B cell (primary cell): ENCODE data around the gene SPCS1. TPM values are rescaled to one million over a fixed set of nuclear protein-coding genes. Genes with fewer than 3 reads are reported as not detected.

Experiments used
- ATAC-seq: fragments of 200-7000 bp; cut with Tn5 transposase; one replicate; pipeline ENCODE4 v1.10.0; 2021; ENCODE audit warnings: low read depth, mild to moderate bottlenecking, moderate number of reproducible peaks, moderate library complexity
- CTCF ChIA-PET: fragments of 350-600 bp; sonication (Branson Sonifier 250); formaldehyde crosslinking; loops from one replicate; lab custom pipeline; 2021; ENCODE audit warnings: antibody characterized with exemption, inconsistent platforms; lab: Charles Lee
- POLR2A ChIA-PET: fragments of 350-600 bp; sonication (Branson Sonifier 250); formaldehyde crosslinking; loops from one replicate; lab custom pipeline; 2021; ENCODE audit warnings: antibody characterized with exemption; lab: Charles Lee
- DNase-seq: peaks from one replicate; pipeline ENCODE4 v3.0.0; 2013
- H2AFZ ChIP-seq: 2 replicates; pipeline ENCODE4 v1.6.1; 2012; ENCODE audit warnings: mild to moderate bottlenecking, low read depth, low read length; ENCODE audit not compliant: insufficient read depth, poor library complexity, severe bottlenecking
- H3K27ac ChIP-seq, 2 donors: 1 replicate in 1 of 2; 2 replicates in 1 of 2; pipeline ENCODE4 v1.5.1; 2012 to 2013; ENCODE audit warnings: low read length in 2 of 2, mild to moderate bottlenecking in 2 of 2, moderate library complexity in 1 of 2
- H3K27me3 ChIP-seq, 4 experiments: fragments of 200-600 bp in 1 of 4; sonication (generic) in 1 of 4; replicated peaks in 1 of 4; 1 replicate in 2 of 4; 2 replicates in 2 of 4; pipeline versions ENCODE4 v1.6.1 to v1.7.0; 2013 to 2016; ENCODE audit warnings: low read length in 3 of 4, mild to moderate bottlenecking in 2 of 4, mixed read lengths in 1 of 4, moderate library complexity in 1 of 4; ENCODE audit not compliant: insufficient read depth in 4 of 4, control insufficient read depth in 3 of 4; ENCODE audit errors: control extremely low read depth in 1 of 4
- H3K36me3 ChIP-seq, 2 experiments: replicated peaks in 1 of 2; 1 replicate in 1 of 2; 2 replicates in 1 of 2; pipeline versions ENCODE4 v1.6.1 to v1.7.1; 2013; ENCODE audit warnings: low read length in 1 of 2; ENCODE audit not compliant: insufficient read depth in 2 of 2, control insufficient read depth in 1 of 2; ENCODE audit errors: control extremely low read depth in 1 of 2, extremely low read depth in 1 of 2
- H3K4me1 ChIP-seq, 2 donors: fragments of 200-600 bp in 1 of 2; sonication (generic) in 1 of 2; 1 replicate in 1 of 2; 2 replicates in 1 of 2; pipeline versions ENCODE4 v1.5.1 to v1.6.1; 2013 to 2017; ENCODE audit warnings: low read length in 2 of 2; ENCODE audit not compliant: control insufficient read depth in 2 of 2, insufficient read depth in 2 of 2
- H3K4me2 ChIP-seq: replicated peaks from 2 replicates; pipeline ENCODE3; 2012; ENCODE audit warnings: mild to moderate bottlenecking, low read depth, low read length; ENCODE audit not compliant: poor library complexity, severe bottlenecking
- H3K4me3 ChIP-seq, 5 experiments: fragments of 200-600 bp in 1 of 5; sonication (generic) in 1 of 5; 1 replicate in 3 of 5; 2 replicates in 2 of 5; pipeline versions ENCODE4 v1.5.1 to v1.7.0; 2011 to 2016; ENCODE audit warnings: low read length in 4 of 5, mild to moderate bottlenecking in 4 of 5, low read depth in 2 of 5, control low read depth in 1 of 5, moderate library complexity in 1 of 5; ENCODE audit not compliant: insufficient read depth in 1 of 5; ENCODE audit errors: control extremely low read depth in 1 of 5, extremely low read depth in 1 of 5
- H3K79me2 ChIP-seq: fragments of 200-600 bp; sonication (generic); one replicate; pipeline ENCODE4 v1.6.0; 2016; ENCODE audit warnings: low read length; ENCODE audit not compliant: control insufficient read depth, insufficient read depth
- H3K9ac ChIP-seq: fragments of 200-600 bp; sonication (generic); 2 replicates; pipeline ENCODE4 v1.6.1; 2017; ENCODE audit warnings: mild to moderate bottlenecking, low read length, moderate library complexity
- H3K9me3 ChIP-seq, 3 donors: one replicate each; pipeline versions ENCODE4 v1.6.1 to v1.7.1; 2013; ENCODE audit warnings: low read length in 2 of 3; ENCODE audit not compliant: control insufficient read depth in 2 of 3, insufficient read depth in 1 of 3; ENCODE audit errors: control extremely low read depth in 1 of 3
- H4K20me1 ChIP-seq: 2 replicates; pipeline ENCODE4 v1.6.0; 2012; ENCODE audit warnings: mild to moderate bottlenecking, low read length; ENCODE audit not compliant: insufficient read depth, control insufficient read depth, poor library complexity, severe bottlenecking
- H3K27ac Mint-ChIP-seq: one replicate; pipeline ENCODE4 v1.8.0; 2021; ENCODE audit warnings: mixed read lengths
- H3K27me3 Mint-ChIP-seq: one replicate; pipeline ENCODE4 v1.8.0; 2021; ENCODE audit warnings: mixed read lengths
- H3K4me1 Mint-ChIP-seq: one replicate; pipeline ENCODE4 v1.8.0; 2021; ENCODE audit warnings: mixed read lengths
- H3K4me3 Mint-ChIP-seq: one replicate; pipeline ENCODE4 v1.8.0; 2021; ENCODE audit warnings: mixed read lengths
- H3K9me3 Mint-ChIP-seq: one replicate; pipeline ENCODE4 v1.8.0; 2022; ENCODE audit warnings: mixed read lengths; ENCODE audit not compliant: insufficient read depth
- EZH2 ChIP-seq: IDR thresholded peaks from 2 replicates; pipeline ENCODE4 v1.6.1; 2012; ENCODE audit warnings: borderline replicate concordance, low read depth, mild to moderate bottlenecking, moderate library complexity, low read length; ENCODE audit not compliant: insufficient read depth, poor library complexity, severe bottlenecking
- WGBS: methylation state at CpG from one replicate; pipeline ENCODE4 v1.1.5; 2013; ENCODE audit warnings: missing lambda C conversion rate; ENCODE audit not compliant: insufficient coverage; 5-methylcytosine and 5-hydroxymethylcytosine counted together
- intact Hi-C: fragments of 100-400 bp; cut with micrococcal nuclease; formaldehyde crosslinking; loops from one replicate; pipeline ENCODE4 v1.10.0; 2022
- polyA plus RNA-seq: library from polyadenylated mRNA; depleted of rRNA; stranded (reverse); fragments of >200 nt; gene quantifications from 2 replicates; pipeline ENCODE4 v1.2.3, GENCODE V29; 2012
- total RNA-seq, 2 donors: library from RNA; stranded (reverse); fragments of 120-200 nt in 1 of 2; gene quantifications; 1 replicate in 1 of 2; 2 replicates in 1 of 2; pipeline versions ENCODE4 v1.2.3 to v1.2.4, GENCODE V29; 2013 to 2022
- TF ChIP-seq, protein P1 (sequence below): fragments of 200-600 bp; IDR thresholded peaks from one replicate; pipeline ENCODE4 v1.8.0; 2022; ENCODE audit warnings: antibody characterized with exemption, mild to moderate bottlenecking

Gene SPCS1
- total and polyA plus RNA-seq, 2 donors (not counting 1 experiment from before 2014, with no cell fraction given): 64.5 to 82.2 TPM

DNA sequence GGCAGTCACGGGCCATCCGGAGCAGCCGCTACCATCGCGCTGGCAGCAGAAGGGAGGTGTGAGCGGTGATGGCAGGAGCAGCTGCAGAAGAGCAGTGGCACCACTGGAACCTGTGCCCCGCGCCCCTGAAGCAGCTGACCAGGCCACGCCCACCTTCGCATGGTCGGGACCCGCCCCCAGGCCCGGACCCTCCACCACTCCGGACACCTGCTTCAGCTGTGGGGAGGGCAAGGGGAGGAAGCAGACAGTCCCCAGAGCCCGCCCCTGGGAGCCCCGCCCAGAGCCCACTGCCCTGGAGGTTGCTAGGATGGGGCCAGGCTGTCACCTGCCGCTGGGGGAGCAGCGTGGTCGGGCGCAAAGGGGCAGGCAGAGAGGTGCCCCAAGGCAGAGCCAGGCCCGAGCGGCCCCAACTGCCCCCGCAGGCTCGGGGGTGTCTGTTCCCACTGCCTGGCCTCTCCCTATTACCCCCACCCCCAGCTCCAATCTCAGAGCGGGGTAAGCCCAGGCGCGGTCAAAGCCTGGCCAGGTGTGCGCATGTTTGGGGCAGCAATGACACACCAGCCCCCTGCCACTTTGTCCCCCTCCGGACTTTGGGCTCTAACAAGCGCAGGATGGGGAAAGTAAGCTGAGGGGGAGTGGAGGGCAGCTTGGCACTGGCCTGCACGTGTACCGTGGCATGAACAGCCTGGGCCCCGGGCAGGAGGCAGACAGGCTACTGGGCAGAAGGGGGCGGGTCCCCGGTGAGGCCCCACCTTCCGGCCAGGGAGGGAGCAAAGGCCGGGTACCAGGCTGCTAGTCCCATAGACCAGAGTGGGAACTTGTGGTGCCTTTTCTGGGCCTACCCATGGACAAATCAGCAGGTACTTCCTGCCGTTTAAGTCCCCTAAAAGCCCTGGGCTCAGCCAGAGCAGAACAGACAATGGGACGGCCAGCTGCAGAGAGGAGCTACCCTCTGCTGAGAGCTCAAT, 8.7 kb downstream of the SPCS1 start:
- no peak overlapping the region for H3K9ac ChIP-seq
- no peak overlapping the region for H3K27ac Mint-ChIP-seq
- H3K4me2 ChIP-seq: no peak overlapping the region
- CTCF ChIA-PET: interaction anchor here (1.3 kb wide), 1 partner anchor 15 kb away, joined by 3 read pairs; no protein-coding TSS in a partner anchor
- no peak overlapping the region for H3K4me3 ChIP-seq
- H3K9me3 ChIP-seq: peaks cover 0 to 3% (median 0%) of the 10 kb centered on the region in 3 donors
- H3K9me3 Mint-ChIP-seq: no peaks in the 10 kb centered on the region
- ATAC-seq: peak; percentile 5
- POLR2A ChIA-PET: interaction anchor here (0.7 kb wide), 1 partner anchor 48 kb away, joined by 6 read pairs; no protein-coding TSS in a partner anchor
- intact Hi-C loops: no loop called here
- DNase-seq: no peak
- H3K79me2 ChIP-seq: no peaks in the 10 kb centered on the region
- H2AFZ ChIP-seq: no peak overlapping the region
- H3K4me1 Mint-ChIP-seq: peaks cover 13% of the 10 kb centered on the region
- no peaks in the 10 kb centered on the region for H3K27me3 ChIP-seq
- no peak overlapping the region for H3K27ac ChIP-seq
- H3K27me3 Mint-ChIP-seq: no peaks in the 10 kb centered on the region
- no peak overlapping the region for H3K4me3 Mint-ChIP-seq
- WGBS: 94% methylated on average over 35 of the region's 39 CpGs
- no peaks in the 10 kb centered on the region for H4K20me1 ChIP-seq
- peaks cover 0 to 7% of the 10 kb centered on the region in 2 experiments for H3K36me3 ChIP-seq
- TF ChIP-seq, protein P1, sequence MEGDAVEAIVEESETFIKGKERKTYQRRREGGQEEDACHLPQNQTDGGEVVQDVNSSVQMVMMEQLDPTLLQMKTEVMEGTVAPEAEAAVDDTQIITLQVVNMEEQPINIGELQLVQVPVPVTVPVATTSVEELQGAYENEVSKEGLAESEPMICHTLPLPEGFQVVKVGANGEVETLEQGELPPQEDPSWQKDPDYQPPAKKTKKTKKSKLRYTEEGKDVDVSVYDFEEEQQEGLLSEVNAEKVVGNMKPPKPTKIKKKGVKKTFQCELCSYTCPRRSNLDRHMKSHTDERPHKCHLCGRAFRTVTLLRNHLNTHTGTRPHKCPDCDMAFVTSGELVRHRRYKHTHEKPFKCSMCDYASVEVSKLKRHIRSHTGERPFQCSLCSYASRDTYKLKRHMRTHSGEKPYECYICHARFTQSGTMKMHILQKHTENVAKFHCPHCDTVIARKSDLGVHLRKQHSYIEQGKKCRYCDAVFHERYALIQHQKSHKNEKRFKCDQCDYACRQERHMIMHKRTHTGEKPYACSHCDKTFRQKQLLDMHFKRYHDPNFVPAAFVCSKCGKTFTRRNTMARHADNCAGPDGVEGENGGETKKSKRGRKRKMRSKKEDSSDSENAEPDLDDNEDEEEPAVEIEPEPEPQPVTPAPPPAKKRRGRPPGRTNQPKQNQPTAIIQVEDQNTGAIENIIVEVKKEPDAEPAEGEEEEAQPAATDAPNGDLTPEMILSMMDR: no peak
- no peak for TF ChIP-seq EZH2
- H3K4me1 ChIP-seq: peaks cover 9 to 11% of the 10 kb centered on the region in 2 donors
